Gastrocnemius medialis (tissue), 4 donors: ENCODE results near the gene GPR176.

Experiments
- POLR2A ChIP-seq, 2 donors: fragments of 450-650 bp; IDR thresholded peaks; one replicate each; pipeline ENCODE4 v1.6.1; 2017; ENCODE audit warnings: antibody characterized with exemption in 2 of 2, mild to moderate bottlenecking in 2 of 2, moderate library complexity in 2 of 2
- TF ChIP-seq, protein P1 (sequence below), 5 experiments: fragments of 450-650 bp in 3 of 5; fragments of 200-600 bp in 2 of 5; sonication (generic) in 2 of 5; IDR thresholded peaks in 4 of 5; conservative IDR thresholded peaks in 1 of 5; 1 replicate in 4 of 5; 2 replicates in 1 of 5; pipeline ENCODE4 v1.5.1; 2016 to 2019; ENCODE audit warnings: antibody characterized with exemption in 5 of 5, mild to moderate bottlenecking in 3 of 5, moderate library complexity in 3 of 5

DNA sequence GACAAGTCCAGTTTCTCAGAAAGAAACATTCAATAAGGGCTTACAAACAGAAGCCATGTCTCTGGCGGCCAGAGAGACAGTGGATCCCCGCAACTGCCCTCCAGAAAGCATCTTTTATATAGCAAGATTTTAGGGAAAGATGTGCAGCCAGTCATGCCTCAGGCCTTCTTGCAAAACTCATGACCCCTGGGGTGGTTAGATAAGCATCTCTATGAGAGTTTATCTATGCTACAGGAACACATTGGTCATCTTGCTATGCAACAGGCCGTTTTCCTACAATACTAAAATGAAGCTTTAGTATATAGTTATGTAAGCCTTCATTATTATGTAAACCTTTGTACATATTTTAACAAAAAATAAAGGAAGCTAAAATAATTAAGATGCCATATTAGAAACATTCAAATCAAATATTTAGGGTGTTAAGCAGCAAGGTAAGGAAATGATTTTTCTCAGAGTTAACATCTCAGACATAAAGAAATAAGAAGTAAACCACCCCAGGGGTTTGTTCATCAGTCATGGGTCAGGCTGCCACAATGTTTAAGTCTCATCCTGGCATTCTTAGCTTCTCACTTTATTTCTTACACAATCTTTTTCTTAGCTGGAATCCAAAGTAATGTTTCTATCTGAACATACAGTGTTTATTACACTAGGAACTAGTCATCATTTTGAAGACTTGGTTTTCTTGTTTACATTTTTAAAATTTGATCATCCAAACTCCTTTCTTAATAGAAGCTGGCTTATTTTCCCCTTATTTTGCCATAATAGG, 131.1 kb downstream of the GPR176 start:
- TF ChIP-seq, protein P1, sequence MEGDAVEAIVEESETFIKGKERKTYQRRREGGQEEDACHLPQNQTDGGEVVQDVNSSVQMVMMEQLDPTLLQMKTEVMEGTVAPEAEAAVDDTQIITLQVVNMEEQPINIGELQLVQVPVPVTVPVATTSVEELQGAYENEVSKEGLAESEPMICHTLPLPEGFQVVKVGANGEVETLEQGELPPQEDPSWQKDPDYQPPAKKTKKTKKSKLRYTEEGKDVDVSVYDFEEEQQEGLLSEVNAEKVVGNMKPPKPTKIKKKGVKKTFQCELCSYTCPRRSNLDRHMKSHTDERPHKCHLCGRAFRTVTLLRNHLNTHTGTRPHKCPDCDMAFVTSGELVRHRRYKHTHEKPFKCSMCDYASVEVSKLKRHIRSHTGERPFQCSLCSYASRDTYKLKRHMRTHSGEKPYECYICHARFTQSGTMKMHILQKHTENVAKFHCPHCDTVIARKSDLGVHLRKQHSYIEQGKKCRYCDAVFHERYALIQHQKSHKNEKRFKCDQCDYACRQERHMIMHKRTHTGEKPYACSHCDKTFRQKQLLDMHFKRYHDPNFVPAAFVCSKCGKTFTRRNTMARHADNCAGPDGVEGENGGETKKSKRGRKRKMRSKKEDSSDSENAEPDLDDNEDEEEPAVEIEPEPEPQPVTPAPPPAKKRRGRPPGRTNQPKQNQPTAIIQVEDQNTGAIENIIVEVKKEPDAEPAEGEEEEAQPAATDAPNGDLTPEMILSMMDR (IDR thresholded peaks at IDR 0.05 in 4 of 5, conservative IDR thresholded peaks at IDR 0.05 in 1 of 5): no peak
- TF ChIP-seq POLR2A (IDR thresholded peaks at IDR 0.05): no peak
